ENCODE results near the gene SHC2. TPM values are rescaled to one million over a fixed set of nuclear protein-coding genes. Genes with fewer than 3 reads are reported as not detected.
"Not testable (repeated sequence)": the region's sequence is repeated elsewhere in the genome, so short reads cannot be mapped to it uniquely, and the experiment has no call there.

SHC2 gene
- total RNA-seq, 2 donors from 2014 or later: 21.0 to 21.9 TPM

GRCh38 chr19:436413-436950, 24.4 kb downstream of the SHC2 start:
- no peak for DNase-seq (ENCODE audit: low spot score)
- intact Hi-C loops (cut with DNase I): no loop called here

- no peak for DNase-seq (ENCODE audit: low spot score)
- intact Hi-C loops (cut with DNase I): no loop called here
These were observed 25.0 kb downstream of the SHC2 start for GRCh38 chr19:435707-436412.

- intact Hi-C loops (cut with DNase I): no loop called here
- DNase-seq (ENCODE audit: low spot score): no peak
These were observed 25.7 kb downstream of the SHC2 start for GRCh38 chr19:435056-435706.

DNA sequence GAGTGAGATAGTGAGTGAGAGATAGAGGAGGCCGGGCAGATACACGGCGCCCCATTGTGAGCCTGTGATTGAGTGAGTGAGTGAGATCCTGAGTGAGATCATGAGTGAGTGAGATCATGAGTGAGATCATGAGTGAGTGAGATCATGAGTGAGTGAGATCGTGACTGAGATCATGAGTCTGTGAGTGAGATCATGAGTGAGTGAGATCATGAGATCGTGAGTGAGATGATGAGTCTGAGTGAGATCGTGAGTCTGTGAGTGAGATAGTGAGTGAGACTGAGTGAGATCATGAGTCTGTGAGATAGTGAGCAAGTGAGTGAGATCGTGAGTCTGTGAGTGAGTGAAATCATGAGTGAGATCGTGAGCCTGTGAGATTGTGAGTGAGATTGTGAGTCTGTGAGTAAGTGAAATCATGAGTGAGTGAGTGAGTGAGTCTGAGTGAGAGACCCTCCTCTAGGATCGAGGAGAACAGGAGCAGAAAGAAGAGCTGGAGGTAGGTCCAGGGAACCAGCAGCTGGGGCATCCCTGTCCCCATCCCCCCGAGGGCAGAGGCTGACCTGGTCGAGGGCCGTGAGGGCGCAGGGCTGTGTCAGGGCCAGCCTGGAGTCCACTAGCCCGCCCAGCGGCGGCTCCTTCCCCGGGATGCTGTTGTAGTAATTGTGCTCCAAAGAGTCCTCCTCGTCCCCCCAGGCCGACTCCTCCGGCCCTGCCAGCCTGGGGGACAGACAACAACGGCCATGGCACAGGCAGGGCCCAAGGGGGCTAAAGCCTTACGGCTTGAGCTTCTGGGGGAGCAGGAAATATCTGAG, 26.5 kb downstream of the SHC2 start:
- intact Hi-C loops (cut with DNase I): no loop called here

DNA sequence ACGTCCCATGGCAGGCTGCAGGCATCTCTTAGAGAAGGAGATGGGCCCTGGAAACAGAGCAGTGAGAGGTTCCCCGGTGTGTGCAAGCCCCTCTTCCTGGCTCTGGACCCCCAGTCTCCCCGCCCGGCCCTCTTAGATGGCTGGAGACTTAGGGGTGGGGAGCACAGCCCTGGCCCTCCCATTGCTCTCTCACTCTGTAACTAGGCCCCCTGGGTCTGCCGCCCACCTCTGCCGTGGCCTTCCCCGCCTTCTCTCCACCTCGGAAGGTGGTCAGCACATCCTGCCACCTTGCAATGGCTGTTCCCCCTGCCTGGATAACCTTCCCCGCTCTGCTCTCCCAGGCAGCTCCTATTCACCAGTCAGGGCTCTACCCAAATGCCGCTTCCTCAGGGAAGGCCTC, 30.1 kb downstream of the SHC2 start:
- no peak for DNase-seq (ENCODE audit: low spot score)
- intact Hi-C loops (cut with DNase I): no loop called here

More for the DNA sequence above, 26.5 kb downstream of the SHC2 start:
- no peak for DNase-seq (ENCODE audit: low spot score)

GRCh38 chr19:428149-428548, 32.7 kb downstream of the SHC2 start:
- intact Hi-C loops (cut with DNase I): no loop called here
- DNase-seq (ENCODE audit: low spot score): no peak

- intact Hi-C loops (cut with DNase I); DNase-seq (ENCODE audit: low spot score): not testable (repeated sequence)
These were observed 33.2 kb downstream of the SHC2 start for GRCh38 chr19:427675-428074.

- DNase-seq (ENCODE audit: low spot score): no peak
- intact Hi-C loops (cut with DNase I): no loop called here
These were observed 33.9 kb downstream of the SHC2 start for GRCh38 chr19:426725-427445.

DNA sequence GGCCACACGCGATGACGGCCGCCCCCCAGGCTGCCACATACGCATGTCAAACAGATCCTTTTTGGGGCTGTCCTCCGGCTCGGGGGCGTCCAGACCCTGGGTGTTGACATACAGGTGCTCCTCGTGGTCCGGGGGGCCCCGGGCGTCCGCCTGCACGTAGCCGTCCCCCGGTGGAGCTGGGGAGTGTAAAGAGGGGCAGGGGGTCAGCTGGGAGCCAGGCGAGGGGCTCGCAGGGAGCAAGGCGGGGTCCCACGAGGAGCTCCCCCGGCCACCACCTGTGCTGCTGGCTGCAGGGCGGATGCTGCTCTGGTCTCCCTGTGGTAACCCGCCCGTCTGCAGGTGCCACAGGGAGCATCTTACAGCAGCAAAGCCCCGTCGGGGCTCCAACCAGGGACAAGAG, 35.8 kb downstream of the SHC2 start:
- intact Hi-C loops (cut with DNase I): no loop called here
- no peak for DNase-seq (ENCODE audit: low spot score)

GRCh38 chr19:424546-424945, 36.3 kb downstream of the SHC2 start:
- intact Hi-C loops (cut with DNase I): no loop called here
- no peak for DNase-seq (ENCODE audit: low spot score)

DNA sequence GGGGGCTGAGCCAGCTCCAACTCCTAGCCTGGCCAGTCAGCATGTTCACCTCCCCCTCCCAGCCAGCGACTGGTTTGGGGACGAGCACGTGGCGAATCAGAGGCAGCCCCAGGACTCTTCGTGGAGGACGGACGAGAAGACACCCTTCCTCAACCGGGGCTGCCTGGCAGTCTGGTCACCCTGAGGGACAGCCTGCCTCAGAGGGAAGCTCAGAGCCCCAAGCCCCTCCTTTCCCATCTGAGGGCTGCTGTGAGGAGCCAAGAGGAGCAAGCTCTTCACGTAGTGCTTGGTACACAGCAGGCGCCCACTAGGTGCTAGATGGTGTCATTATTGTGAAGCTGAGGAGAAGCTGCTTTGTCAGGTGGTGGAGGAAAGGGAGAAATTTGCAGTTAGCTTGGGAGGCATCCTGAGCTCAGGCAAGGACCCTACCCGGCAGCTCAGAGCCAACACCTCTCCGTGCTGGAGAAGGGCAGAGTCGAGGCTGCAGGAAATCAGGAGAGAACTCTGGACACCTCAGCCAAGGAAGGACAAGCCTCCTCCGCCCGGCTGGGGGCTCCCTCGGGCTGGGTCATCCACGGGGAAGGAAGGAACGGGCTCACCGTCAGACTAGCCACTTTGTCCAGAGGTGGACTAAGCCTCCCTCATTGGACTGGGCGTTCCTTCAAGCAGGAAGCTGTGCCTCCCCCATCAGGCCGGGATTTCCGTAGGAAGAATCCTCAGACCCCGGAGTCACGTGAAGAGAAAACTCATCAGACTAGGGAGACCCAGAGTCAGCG, 37.0 kb downstream of the SHC2 start:
- intact Hi-C loops (cut with DNase I): no loop called here
- DNase-seq (ENCODE audit: low spot score): no peak

- DNase-seq (ENCODE audit: low spot score); intact Hi-C loops (cut with DNase I): not testable (repeated sequence)
These were observed 38.0 kb downstream of the SHC2 start for GRCh38 chr19:422917-423226.

DNA sequence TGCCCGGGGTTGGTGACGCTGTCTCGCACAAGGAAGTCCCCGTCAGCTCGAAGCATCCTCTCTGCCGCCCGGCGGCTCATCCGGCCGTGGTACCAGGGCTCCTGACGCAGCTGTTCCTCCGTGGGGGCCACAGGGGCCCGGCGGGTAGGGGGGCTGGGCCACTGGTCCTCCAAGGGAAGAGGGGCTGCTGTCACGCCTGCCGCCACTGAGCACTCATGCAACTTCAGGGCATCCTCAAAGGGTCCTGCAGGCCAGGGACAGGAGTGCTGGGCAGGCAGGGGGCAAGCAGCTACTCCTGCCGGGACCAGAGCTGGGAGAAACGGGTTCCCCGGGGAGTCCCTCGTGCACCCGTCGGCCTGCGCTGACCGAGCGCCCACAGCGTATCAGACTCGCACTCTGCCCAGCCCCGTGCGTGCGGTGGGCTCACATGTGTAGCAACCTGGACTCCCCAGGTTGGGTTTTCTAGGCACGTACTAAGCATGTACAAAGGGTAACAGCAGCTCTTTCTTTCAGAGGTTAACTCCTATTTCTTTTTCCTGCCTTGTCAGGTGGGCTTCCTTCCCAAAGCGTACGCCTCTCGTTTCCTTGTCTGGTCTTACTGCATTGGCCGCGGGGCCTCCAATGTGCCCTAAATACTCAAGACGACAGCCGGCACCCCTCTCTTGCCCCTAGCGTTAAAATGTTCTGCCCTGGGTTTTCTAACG, 38.5 kb downstream of the SHC2 start:
- intact Hi-C loops (cut with DNase I): no loop called here

GRCh38 chr19:419721-420515, 40.9 kb downstream of the SHC2 start:
- intact Hi-C loops (cut with DNase I): no loop called here
- DNase-seq (ENCODE audit: low spot score): no peak

More for the DNA sequence above, 38.5 kb downstream of the SHC2 start:
- no peak for DNase-seq (ENCODE audit: low spot score)

GRCh38 chr19:418761-419671, 41.8 kb downstream of the SHC2 start:
- DNase-seq (ENCODE audit: low spot score): peak; percentile 67
- intact Hi-C loops (cut with DNase I): no loop called here

DNA sequence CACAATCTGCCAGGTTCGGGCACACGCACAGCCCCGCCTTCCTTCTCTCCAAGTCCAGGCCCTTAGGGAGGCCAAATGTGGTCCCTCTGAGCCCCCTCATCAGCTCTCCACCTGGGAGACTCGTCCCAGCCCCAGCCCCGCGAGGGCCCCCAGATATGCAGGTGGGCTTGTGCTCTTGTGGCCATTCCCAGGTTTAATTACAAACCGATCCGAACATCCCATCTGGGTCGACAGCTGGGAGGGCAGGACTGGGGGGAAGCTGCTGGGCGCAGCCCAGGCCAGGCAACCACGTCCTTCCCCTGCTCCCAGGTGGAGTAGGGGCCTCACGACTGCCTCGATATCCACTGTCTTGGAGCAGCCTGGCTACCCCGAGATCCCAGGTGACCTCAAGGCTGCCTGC, 44.4 kb downstream of the SHC2 start:
- intact Hi-C loops (cut with DNase I): no loop called here
- DNase-seq (ENCODE audit: low spot score): peak; percentile 32
